CD4-positive, CD25-positive, alpha-beta regulatory T cell (primary cell): ENCODE measurements around the gene FNDC11. TPM values are rescaled to one million over a fixed set of nuclear protein-coding genes. Genes with fewer than 3 reads are reported as not detected.

Experiments
- ATAC-seq, 2 donors: fragments of 150-1000 bp; cut with Tn5 transposase; one replicate each; pipeline ENCODE4 v1.10.0; 2021; ENCODE audit warnings: low read depth in 2 of 2, moderate number of reproducible peaks in 2 of 2, moderate library complexity in 1 of 2
- DNase-seq, 3 donors: peaks; one replicate each; pipeline versions ENCODE4 v3.0.0 to v3.0.0-alpha.2; 2012 to 2022; ENCODE audit warnings: mixed read lengths in 1 of 3
- H3K27ac ChIP-seq: one replicate; pipeline ENCODE4 v1.7.0; 2013; ENCODE audit warnings: mild to moderate bottlenecking, low read length; ENCODE audit not compliant: insufficient read depth, poor library complexity, severe bottlenecking
- H3K27me3 ChIP-seq: one replicate; pipeline ENCODE4 v1.7.0; 2013; ENCODE audit warnings: low read length; ENCODE audit not compliant: control insufficient read depth, insufficient read depth
- H3K36me3 ChIP-seq: one replicate; pipeline ENCODE4 v1.7.0; 2013; ENCODE audit warnings: mild to moderate bottlenecking, low read length, moderate library complexity; ENCODE audit not compliant: control insufficient read depth, insufficient read depth
- H3K4me1 ChIP-seq: 2 replicates; pipeline ENCODE4 v1.7.0; 2013; ENCODE audit warnings: mild to moderate bottlenecking, low read length; ENCODE audit not compliant: insufficient read depth, control insufficient read depth, poor library complexity, severe bottlenecking
- H3K4me3 ChIP-seq: one replicate; pipeline ENCODE4 v1.7.0; 2013; ENCODE audit warnings: low read depth, mild to moderate bottlenecking, low read length, moderate library complexity
- H3K9me3 ChIP-seq, 2 experiments: 1 replicate in 1 of 2; 2 replicates in 1 of 2; pipeline ENCODE4 v1.7.0; 2013; ENCODE audit warnings: low read length in 2 of 2, mild to moderate bottlenecking in 1 of 2, moderate library complexity in 1 of 2; ENCODE audit not compliant: control insufficient read depth in 2 of 2
- H3K27ac Mint-ChIP-seq, 3 donors: one replicate each; pipeline ENCODE4 v1.8.0; 2020 to 2022; ENCODE audit warnings: mild to moderate bottlenecking in 3 of 3, mixed read lengths in 3 of 3, moderate library complexity in 2 of 3
- H3K27me3 Mint-ChIP-seq: one replicate; pipeline ENCODE4 v1.8.0; 2022; ENCODE audit warnings: mild to moderate bottlenecking, mixed read lengths
- H3K36me3 Mint-ChIP-seq: one replicate; pipeline ENCODE4 v1.8.0; 2020; ENCODE audit warnings: mixed read lengths
- H3K4me1 Mint-ChIP-seq, 4 donors: one replicate each; pipeline ENCODE4 v1.8.0; 2020 to 2022; ENCODE audit warnings: mixed read lengths in 4 of 4, mild to moderate bottlenecking in 1 of 4
- H3K4me3 Mint-ChIP-seq, 4 donors: one replicate each; pipeline ENCODE4 v1.8.0; 2020 to 2022; ENCODE audit warnings: mild to moderate bottlenecking in 4 of 4, mixed read lengths in 4 of 4, moderate library complexity in 3 of 4
- H3K9me3 Mint-ChIP-seq, 7 donors: one replicate each; pipeline ENCODE4 v1.8.0; 2020 to 2022; ENCODE audit warnings: mixed read lengths in 7 of 7, mild to moderate bottlenecking in 3 of 7, moderate library complexity in 2 of 7
- polyA plus RNA-seq, 4 donors: library from polyadenylated mRNA; unstranded; fragments of 300-500 nt; fragmentation: Illumina TruSeq; gene quantifications; one replicate each; pipeline ENCODE4 v1.2.3, GENCODE V29; 2021
- total RNA-seq: library from RNA; stranded (reverse); gene quantifications from one replicate; pipeline ENCODE4 v1.2.3, GENCODE V29; 2022

The FNDC11 gene
- total and polyA plus RNA-seq, 5 donors from 2014 or later, result 0.07 to 1.5 (median 0.18) TPM

DNA sequence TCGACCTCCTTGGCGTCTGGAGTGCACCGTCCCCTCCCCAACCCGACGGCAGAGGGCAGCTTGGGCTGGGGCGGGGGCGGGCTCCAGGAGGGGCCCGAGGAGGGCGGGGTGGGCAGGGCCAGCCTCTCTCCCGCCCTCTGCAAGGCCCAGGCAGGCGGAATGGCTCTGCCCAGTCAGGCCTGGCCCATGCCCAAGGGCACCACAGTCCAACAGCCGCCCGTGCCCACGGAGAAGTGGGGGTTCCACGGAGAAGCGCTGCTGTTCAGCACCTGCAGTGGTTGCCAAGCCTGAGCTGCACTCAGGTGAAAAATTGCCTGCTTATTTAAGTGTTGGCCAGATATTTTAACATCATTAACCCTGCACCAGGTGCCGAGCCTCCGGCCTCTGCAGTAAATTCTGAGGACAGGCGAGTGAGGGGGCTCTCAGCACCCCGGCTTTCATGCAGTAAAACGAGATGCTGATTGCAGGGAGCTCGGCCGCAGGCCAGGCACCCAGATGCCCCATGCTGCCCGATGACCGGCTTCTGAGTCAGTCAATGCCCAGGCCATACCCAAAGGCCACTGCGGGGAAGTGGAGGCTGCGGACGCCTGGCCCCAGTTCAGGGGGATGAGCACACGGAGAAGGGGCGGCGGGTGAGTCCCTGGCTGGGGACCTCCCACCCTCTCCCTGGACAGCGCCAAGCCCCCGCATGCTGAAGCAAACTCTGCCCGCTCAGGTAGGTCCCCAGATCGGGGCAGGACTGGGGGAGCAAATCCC, 6.1 kb upstream of the FNDC11 start, which contains the start of gene SRMS:
SRMS (minus strand) TSS at position 25 of the 756 bp plus-strand sequence. CDS start 286 bp downstream, outside the sequence.
- Histone ChIP-seq H3K27ac (no peak within 1 kb of the TSS), H3K9me3 (no peaks in the 10 kb centered on the region), H3K4me3 (no peak within 1 kb of the TSS), H3K36me3 (no peaks in the 10 kb centered on the region), H3K27me3 (no peaks in the 10 kb centered on the region), H3K4me1 (peaks cover 10% of the 10 kb centered on the region)
- peaks cover 16% of the 10 kb centered on the region for H3K27me3 Mint-ChIP-seq
- ATAC-seq (no peak), DNase-seq (no peak)
- peaks cover 0 to 1% (median 0%) of the 10 kb centered on the region in 7 donors for H3K9me3 Mint-ChIP-seq
- H3K27ac Mint-ChIP-seq, result peak within 1 kb of the TSS in 1 of 3 donors; percentile 4
- no peaks in the 10 kb centered on the region for H3K36me3 Mint-ChIP-seq
- peak within 1 kb of the TSS in 1 of 4 donors; percentile 29 for H3K4me3 Mint-ChIP-seq
- peaks cover 4 to 23% (median 13%) of the 10 kb centered on the region in 4 donors for H3K4me1 Mint-ChIP-seq

DNA sequence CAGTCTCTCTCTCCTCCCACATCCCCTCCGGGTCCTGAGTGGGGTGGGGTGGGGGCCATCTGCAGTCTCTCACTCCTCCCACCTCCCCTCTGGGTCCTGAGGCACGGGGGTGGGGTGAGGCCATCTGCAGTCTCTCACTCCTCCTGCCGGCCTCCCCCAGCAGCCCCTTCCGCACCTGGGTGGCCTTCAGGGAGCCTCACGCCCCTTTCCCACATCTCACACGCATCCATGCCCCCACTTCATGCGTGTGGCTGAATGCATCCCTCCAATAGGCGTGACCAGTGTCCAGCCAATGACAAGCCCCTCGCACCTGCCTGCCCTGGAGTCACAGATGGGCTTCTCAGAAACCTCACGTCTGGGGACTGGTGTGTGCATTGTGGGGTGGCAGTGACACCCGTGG, 5.4 kb upstream of the FNDC11 start:
- no peak overlapping the region for H3K4me3 ChIP-seq
- H3K27me3 ChIP-seq, result no peaks in the 10 kb centered on the region
- H3K36me3 ChIP-seq, result no peaks in the 10 kb centered on the region
- H3K4me1 Mint-ChIP-seq, result peaks cover 3 to 24% (median 15%) of the 10 kb centered on the region in 4 donors
- peaks cover 17% of the 10 kb centered on the region for H3K4me1 ChIP-seq
- no peak overlapping the region for H3K27ac Mint-ChIP-seq
- peaks cover 0 to 1% (median 0%) of the 10 kb centered on the region in 7 donors for H3K9me3 Mint-ChIP-seq
- no peak overlapping the region for H3K27ac ChIP-seq
- no peaks in the 10 kb centered on the region for H3K9me3 ChIP-seq
- H3K4me3 Mint-ChIP-seq, result no peak overlapping the region
- peaks cover 16% of the 10 kb centered on the region for H3K27me3 Mint-ChIP-seq
- no peaks in the 10 kb centered on the region for H3K36me3 Mint-ChIP-seq
- no peak for DNase-seq
- no peak for ATAC-seq

DNA sequence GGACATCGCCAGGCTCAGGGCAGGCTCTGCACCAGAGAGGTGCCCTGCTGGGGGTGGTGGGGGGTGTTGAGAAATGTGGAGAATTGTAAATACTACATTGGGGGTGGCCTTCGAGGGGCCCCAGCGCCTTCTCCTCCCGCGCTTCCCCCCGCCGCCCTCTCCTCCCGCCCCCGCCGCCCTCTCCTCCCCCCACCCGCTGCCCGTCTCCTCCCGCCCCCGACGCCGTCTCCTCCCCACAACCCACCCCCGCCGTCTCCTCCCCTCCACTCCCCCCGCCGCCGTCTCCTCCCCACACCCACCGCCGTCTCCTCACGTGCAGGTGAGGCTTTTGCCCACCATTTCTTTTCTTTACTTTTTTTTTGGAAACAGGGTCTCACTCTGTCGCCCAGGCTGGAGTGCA, 4.9 kb upstream of the FNDC11 start:
- peaks cover 0 to 23% (median 12%) of the 10 kb centered on the region in 4 donors for H3K4me1 Mint-ChIP-seq
- peak overlapping the region in 1 of 4 donors; percentile 82 for H3K4me3 Mint-ChIP-seq
- no peak overlapping the region for H3K4me3 ChIP-seq
- no peaks in the 10 kb centered on the region for H3K36me3 Mint-ChIP-seq
- ATAC-seq, result no peak
- peaks cover 0 to 1% (median 0%) of the 10 kb centered on the region in 7 donors for H3K9me3 Mint-ChIP-seq
- no peaks in the 10 kb centered on the region for H3K9me3 ChIP-seq
- H3K27ac ChIP-seq, result no peak overlapping the region
- no peak for DNase-seq
- no peaks in the 10 kb centered on the region for H3K36me3 ChIP-seq
- H3K27me3 ChIP-seq, result no peaks in the 10 kb centered on the region
- H3K27ac Mint-ChIP-seq, result no peak overlapping the region
- H3K27me3 Mint-ChIP-seq, result peaks cover 16% of the 10 kb centered on the region
- H3K4me1 ChIP-seq, result peaks cover 21% of the 10 kb centered on the region

DNA sequence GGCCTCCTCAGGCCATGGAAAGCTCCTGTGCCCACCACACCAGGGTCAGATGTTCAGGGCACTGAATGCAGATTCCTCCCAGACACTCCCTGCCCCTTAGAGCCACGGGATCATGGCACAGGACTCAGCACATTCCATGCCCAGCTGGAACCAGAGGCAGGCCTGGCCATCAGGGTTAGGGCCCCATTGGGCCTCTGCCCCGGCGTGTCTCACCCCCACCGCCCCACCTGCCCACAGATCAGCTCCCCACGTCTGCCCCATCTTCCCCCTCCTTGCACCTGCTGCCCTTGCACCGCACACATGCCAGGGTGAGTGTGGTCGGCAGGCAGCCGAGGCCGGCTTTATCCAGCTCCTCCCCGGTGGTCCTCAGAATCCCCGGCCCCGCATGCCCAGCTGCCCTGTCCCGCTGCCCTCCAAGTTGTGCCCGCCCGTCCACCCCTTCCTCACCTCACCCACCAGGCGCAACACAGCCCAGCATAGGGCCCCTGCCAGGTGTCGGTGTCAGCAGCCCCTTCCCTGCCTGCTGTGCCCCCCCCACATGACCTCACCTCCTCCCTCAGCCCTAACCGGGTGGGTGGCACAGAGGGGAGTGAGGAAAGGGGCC, 4.2 kb upstream of the FNDC11 start:
- H3K9me3 Mint-ChIP-seq, result peaks cover 0 to 1% (median 0%) of the 10 kb centered on the region in 7 donors
- no peak overlapping the region for H3K27ac Mint-ChIP-seq
- no peak overlapping the region for H3K4me3 Mint-ChIP-seq
- H3K27me3 Mint-ChIP-seq, result peaks cover 16% of the 10 kb centered on the region
- no peak for DNase-seq
- Histone ChIP-seq H3K9me3 (no peaks in the 10 kb centered on the region), H3K4me1 (peaks cover 28% of the 10 kb centered on the region), H3K27ac (no peak overlapping the region), H3K27me3 (no peaks in the 10 kb centered on the region), H3K4me3 (no peak overlapping the region), H3K36me3 (no peaks in the 10 kb centered on the region)
- ATAC-seq, result no peak
- peaks cover 0 to 30% (median 12%) of the 10 kb centered on the region in 4 donors for H3K4me1 Mint-ChIP-seq
- no peaks in the 10 kb centered on the region for H3K36me3 Mint-ChIP-seq

DNA sequence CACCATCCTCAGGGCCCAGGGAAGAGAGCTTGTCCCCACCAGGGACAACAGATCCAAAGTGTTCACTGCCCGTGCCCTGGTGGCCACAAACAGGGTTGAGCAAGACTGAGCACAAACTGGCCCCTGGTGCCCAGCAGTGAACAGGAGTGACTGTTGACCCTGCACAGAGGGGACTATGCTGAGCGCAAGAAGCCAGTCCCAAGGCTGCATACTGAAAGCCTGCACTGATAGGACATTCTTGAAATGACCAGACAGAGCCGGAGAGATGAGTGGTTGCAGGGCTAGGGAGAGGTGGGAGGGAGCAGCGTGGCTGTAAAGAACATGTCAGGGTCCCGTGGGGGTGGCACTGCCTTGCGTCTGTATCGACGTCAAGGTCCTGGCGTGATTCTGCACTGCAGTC, 2.9 kb upstream of the FNDC11 start:
- Histone ChIP-seq H3K4me3 (no peak overlapping the region), H3K9me3 (no peaks in the 10 kb centered on the region), H3K27me3 (no peaks in the 10 kb centered on the region), H3K27ac (no peak overlapping the region), H3K36me3 (no peaks in the 10 kb centered on the region), H3K4me1 (peaks cover 28% of the 10 kb centered on the region)
- peaks cover 0 to 1% (median 0%) of the 10 kb centered on the region in 7 donors for H3K9me3 Mint-ChIP-seq
- H3K4me1 Mint-ChIP-seq, result peaks cover 0 to 30% (median 9%) of the 10 kb centered on the region in 4 donors
- peak overlapping the region in 1 of 4 donors; percentile 19 for H3K4me3 Mint-ChIP-seq
- DNase-seq (no peak), ATAC-seq (no peak)
- no peaks in the 10 kb centered on the region for H3K36me3 Mint-ChIP-seq
- peaks cover 16% of the 10 kb centered on the region for H3K27me3 Mint-ChIP-seq
- H3K27ac Mint-ChIP-seq, result peak overlapping the region in 1 of 3 donors; percentile 56

DNA sequence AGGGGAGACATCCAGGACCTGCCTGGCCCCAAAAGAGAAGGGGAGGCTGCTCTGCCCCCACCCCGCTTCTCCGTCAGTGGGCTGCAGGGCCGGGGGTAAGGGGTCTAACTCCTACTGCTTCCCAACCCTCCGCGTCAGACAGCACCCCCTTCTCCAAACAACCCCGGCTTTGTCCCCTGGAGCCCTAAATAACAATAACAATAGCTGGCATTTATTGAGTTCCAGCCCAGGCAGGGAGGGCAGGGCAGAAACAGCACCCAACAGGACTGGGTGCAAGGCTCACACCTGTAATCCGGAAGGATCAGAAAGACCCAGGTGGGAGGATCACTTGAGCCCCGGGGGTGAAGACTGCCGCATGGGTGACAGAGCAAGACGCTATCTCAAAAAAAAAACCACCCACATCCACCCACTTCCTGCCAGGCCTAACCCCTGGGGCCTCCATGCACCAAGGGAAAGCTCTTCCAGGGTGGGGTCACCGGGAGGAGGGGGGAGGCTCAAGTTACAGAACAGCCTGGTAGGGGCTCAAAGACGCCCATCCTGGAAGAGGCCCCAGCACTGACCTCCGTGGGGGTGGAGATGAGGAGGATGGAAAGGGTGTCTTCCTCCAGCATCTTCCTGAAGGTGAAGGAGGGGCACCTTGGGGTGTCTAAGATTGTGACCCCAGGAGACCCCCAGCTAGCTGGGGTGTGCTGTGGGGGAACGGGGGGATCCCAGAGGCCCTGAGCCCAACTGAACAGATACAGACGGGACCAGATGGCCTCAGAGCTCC, 1.3 kb upstream of the FNDC11 start:
- ATAC-seq, result peak; percentile 41 to 56
- Histone ChIP-seq H3K27me3 (no peaks in the 10 kb centered on the region), H3K9me3 (no peaks in the 10 kb centered on the region), H3K4me3 (peak overlapping the region; percentile 37), H3K27ac (peak overlapping the region; percentile 81), H3K4me1 (peaks cover 28% of the 10 kb centered on the region), H3K36me3 (no peaks in the 10 kb centered on the region)
- H3K27ac Mint-ChIP-seq, result peak overlapping the region; percentile 81 to 92 (median 91)
- H3K9me3 Mint-ChIP-seq, result peaks cover 0 to 1% (median 0%) of the 10 kb centered on the region in 7 donors
- peak overlapping the region; percentile 66 to 88 (median 76) for H3K4me3 Mint-ChIP-seq
- H3K4me1 Mint-ChIP-seq, result peaks cover 0 to 33% (median 9%) of the 10 kb centered on the region in 4 donors
- peaks cover 13% of the 10 kb centered on the region for H3K27me3 Mint-ChIP-seq
- no peaks in the 10 kb centered on the region for H3K36me3 Mint-ChIP-seq
- DNase-seq, result peak; percentile 38 to 87 (median 78)

DNA sequence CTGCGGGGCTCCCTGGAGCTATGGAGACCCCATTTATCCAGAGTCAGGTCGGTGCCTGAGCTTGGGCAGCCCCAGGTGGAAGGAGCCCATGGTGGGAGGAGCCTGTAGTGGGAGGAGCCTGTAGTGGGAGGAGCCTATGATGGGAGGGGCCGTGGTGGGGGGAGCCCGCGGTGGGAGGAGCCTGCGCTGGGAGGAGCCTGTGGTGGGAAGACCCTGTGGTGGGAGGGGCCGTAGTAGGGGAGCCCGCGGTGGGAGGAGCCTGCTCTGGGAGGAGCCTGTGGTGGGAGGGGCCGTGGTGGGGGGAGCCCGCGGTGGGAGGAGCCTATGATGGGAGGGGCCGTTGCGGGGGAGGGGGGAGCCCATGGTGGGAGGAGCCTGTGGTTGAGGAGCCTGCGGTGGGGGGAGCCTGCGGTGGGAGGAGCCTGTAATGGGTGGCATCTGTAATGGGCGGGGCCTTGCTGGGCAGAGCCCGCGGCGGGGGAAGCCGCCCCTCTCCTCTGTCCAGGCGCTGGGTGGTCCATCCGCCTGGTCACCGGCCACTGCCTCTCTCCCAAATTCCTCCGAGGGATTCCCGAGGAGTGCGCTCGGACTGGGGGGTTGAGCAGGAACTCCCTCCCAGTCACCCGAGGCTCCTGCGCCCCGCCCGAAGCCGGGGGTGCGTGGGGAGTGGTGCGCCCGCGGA, 567 bp upstream of the FNDC11 start:
- DNase-seq, result peak; percentile 68 to 91 (median 88)
- no peaks in the 10 kb centered on the region for H3K36me3 Mint-ChIP-seq
- peak overlapping the region; percentile 81 for H3K27ac ChIP-seq
- H3K27me3 Mint-ChIP-seq, result peaks cover 13% of the 10 kb centered on the region
- H3K4me3 ChIP-seq, result no peak overlapping the region
- peaks cover 0 to 33% (median 9%) of the 10 kb centered on the region in 4 donors for H3K4me1 Mint-ChIP-seq
- peak; percentile 64 to 67 for ATAC-seq
- no peaks in the 10 kb centered on the region for H3K27me3 ChIP-seq
- H3K4me3 Mint-ChIP-seq, result peak overlapping the region; percentile 66 to 88 (median 76)
- peaks cover 0 to 1% (median 0%) of the 10 kb centered on the region in 7 donors for H3K9me3 Mint-ChIP-seq
- no peaks in the 10 kb centered on the region for H3K9me3 ChIP-seq
- peak overlapping the region in 2 of 3 donors; percentile 81 to 91 for H3K27ac Mint-ChIP-seq
- peaks cover 28% of the 10 kb centered on the region for H3K4me1 ChIP-seq
- no peaks in the 10 kb centered on the region for H3K36me3 ChIP-seq
